ENCODE data around the gene PKD1.
A peak's percentile ranks its signal among the peaks of the same experiment; 100 is the strongest.

Gene PKD1

DNA sequence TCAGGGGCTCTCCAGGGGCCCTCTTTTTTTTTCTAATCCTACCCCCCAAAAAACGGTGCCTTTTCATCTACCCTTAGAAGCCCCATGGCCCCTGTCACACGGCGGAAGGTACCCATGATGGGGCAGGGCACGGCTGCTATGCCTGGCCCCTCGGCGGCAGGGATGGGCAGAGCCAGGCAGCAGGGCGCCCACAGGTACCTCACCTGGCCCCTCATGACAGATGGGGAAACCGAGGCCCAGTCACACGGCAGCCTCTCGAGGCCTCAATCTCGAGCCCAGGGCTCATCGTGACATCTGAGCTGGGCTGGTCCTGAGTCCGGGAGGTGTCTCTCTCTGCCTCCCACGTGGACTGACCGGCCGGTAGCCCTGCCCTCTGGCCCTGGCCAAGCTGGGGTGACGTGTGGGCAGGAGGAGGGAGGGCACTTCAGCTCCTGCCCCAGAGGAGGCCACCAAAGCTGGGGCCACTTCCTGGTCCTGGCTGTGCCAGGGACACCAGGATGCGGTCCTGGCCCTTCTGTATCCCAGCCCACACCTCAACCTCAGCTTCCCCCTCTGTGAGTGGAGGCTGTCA lies 31.5 kb upstream of the PKD1 start:
- FAIRE-seq: no peak

DNA sequence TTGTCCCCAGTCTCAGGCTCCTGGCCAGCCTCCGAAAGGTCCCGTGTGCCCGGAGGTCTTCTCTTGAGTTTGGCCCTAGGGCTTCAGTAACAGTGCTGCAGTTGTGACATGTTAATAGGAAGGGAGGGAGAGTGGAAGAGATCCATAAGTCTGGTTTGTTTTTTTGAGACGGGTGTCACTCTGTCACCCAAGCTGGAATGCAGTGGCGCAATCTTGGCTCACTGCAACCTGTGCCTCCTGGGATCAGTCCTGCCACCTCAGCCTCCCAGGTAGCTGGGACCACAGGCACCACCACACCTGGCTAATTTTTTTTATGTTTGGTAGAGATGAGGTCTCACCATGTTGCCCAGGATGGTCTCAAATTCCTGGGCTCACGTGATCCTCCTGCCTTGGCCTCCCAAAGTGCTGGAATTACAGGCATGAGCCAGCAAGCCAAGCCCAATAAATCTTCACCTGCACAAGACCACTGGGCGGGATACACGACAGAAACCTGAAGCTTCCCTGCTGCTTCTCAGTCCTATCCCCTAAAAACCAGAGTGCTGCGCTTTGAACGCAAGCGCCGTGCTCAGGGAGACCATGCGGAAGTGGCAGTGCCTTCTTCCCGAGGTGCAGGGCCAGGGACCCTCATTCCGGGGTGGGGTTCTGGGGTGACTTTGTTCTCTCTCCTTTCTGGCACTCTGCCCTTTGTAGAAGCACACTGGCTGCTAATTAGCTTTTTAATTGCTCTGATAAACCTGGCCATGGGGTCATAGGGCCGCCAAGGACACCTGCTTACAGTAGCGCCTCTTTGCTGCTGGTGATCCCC lies 30.8 kb upstream of the PKD1 start:
- FAIRE-seq: no peak

DNA sequence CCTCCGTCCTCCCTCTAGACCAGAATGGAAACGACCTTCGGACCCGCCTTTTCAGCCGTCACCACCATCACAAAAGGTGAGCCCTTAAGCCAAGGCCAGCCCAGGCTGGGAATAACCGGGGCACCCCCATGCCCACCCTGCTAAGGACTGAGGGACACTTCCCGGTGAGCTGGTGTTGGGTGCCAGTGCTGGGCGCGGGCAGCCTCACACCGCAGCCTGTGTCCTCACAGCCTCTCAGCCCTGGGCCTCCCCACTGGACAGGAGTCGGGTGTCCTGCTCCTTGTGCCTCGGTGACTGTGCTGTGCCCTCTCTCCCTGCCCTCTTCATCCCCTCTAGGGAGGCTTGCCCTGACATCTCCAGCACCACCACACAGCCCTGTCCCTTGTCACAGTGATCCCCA lies 30.2 kb upstream of the PKD1 start:
- no peak for FAIRE-seq

DNA sequence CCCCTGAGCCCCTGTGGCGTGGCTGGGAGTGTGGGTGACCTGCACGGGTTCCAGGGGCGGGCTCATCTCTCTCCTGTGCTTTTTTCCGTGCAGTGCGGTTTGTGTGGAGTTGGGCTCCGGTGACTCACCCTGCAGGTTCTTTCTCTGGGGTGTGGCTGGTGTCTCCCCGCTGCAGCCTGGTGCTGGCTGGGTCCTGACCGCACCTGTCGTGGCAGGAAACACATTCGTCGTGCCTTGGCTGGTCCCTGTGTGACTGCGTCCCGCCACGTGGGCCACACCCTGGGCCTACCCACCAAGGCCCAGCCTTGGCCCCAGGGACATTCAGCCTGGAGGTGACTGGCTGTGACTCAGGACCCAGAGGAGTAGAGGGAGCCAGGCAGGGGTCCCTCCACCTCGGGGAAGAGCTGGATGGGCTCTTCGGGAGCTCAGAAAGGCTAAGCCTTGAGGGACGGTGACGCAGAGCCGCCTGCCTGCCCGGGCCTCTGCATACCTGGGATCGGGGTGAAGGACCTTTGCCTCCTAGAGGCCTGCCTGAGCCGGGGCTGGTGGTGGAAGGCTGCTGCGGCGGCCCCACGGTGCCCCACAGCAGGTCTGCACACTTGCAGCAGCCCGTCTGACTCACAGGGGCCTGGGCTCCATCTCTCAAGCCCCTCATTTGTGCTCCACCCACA lies 27.6 kb upstream of the PKD1 start:
- FAIRE-seq: no peak

DNA sequence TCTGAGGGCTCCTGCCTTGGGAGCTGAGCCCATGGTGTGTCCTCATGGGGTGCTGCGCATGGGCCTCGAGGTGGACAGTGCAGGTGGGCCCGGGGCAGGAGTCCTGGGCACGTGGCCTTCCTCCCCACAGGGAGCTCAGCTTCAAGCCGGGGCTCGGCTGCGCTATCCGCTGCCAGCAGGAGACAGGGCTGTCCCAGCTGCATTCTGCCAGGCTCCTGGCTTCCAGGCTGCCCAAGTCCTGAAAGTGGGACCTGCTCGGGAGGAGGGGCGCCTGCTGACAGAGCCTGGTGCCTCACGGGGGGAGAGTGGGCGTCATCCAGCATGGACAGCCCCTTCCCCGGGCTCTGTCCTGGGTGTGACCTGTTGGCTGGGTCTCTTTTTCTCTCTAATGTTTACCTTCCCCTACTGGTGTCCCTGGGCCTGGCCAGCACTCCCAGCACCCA lies 27.0 kb upstream of the PKD1 start:
- no peak for FAIRE-seq

DNA sequence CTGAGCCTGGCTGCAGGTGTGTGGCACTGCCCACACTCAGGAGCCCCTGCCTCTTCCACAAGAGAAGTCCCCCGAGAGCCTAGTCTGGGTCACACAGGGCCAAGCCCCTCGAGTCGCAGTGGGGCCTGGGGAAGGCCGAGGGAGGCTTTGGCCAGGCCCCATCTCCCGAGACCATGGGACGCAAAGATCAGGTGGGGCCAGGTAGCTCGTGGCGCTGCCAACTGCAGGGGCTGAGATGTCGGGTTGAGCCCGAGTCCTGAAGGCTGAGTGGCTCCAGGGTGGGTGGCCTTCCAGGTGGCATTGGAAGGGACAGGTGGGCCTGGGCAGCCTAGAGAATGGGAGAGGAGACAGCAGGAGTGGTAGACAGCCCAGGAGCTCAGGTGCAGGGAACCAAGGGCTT lies 26.2 kb upstream of the PKD1 start:
- no peak for FAIRE-seq

DNA sequence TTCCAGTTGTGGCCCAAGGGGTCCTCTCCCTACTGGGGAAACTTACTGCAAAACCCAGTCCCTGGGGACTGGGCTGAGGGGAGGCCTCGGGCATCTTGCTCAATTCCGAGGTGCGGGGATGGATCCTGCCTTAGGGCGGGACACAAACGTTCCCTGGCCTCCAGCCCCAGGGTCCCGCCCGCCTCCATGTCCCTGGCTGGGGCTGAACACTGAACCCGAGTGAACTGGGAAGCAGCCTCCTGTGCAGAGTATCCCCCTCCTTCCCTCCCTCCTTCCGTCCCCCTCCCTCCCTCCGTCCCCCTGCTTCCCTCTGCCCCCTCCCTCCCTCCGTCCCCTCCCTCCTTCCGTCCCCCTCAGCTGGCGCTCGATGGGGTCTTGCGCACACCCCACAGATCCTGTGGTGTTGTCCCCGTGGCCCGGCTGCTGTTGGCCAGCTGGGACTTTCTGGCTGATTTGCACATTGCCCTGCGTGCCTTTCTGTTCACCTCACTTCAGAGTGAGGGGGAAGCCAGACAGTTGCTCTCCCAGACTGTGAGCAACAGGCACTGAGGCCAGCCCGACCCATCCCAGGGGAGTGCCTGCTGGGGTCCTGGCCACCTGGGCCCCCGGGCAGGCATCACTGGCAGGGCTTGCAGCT lies 25.3 kb upstream of the PKD1 start:
- FAIRE-seq: no peak

DNA sequence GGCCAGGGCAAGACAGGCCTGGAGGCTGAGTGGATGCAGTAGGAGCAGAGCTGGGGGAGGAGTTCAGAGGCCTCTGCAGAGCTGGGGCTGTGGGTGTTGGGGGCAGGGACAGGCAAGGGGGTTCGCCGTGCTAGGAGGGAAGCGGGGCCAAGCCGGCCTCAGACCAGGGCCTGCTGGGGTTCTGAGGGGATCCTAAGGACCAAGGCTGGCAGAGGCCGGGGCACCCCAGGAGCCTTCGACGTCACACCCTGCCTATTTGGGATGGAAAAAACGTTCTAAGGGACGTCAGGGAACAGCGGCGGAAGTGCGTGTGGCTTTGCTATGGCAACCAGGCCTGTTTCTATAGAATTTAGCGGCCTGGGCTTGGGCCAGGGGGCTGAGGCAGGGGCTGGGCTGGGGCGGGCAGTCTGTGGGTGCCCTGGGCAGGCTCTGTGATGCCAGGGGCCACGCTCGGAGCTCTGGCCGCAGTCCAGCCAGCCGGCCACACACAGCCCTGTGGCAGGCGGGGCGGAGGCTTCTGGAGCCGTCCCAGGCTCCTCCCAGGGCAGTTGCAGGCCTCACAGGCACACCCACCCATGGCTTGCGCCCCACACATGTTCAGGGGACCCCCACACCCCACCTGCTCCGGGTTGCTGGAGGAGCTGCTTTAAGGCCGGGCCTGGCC lies 23.6 kb upstream of the PKD1 start:
- no peak for FAIRE-seq

DNA sequence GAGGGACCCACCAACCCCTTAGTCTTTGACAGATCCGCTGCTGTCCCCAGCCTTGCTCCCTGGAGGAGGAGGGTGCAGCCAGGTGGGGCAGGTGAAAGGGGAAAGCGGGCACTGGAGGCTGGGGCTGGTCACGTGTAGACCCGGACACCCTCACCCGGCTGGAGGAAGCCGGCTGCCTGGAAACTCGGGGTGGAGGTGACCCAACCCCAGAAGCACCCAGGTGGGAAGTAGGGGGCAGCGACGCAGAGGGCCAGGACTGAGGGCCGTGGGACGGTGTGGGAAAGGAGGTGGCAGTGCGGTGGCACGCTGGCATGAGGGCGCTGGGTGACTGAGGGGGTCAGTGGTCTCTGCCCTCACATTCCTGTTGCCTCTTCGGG lies 22.6 kb upstream of the PKD1 start:
- no peak for FAIRE-seq

DNA sequence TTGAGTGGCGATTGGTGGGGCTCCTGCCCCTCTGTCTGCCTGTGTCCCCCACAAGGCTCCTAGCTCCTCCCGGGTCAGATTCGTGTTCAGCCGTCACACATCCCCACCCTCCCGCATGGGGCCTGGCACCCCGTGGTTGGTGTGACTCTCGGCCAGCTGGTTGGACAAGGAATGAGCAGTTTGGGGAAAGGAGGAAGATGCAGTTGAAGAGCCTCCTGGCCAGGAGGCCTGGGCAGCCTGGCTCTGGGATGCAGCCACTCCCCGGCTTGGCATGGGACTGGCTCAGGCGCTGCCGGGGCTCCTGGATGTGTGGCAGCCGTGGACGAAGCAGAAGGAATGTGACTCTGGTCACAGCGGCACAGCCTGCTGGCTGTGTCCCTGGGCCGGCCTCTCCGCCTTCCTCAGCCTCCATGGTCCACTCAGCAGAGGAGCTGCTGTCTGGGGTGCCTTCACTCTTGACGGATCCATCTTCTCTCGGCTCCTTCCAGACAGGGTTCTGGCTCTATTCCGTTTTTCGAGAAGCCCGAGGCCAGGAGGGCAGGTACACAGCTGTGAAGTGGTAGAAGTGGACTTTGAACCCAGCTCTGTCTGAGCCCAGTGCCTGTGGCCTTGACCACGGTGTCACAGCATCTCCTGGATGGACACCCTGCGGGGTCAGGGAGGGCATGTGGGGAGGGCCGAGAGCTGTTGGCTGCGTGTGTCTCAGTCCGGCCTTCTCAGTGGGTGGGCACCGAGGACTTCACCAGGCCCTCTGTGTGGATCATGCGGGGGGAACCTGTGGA lies 22.0 kb upstream of the PKD1 start:
- FAIRE-seq: no peak

DNA sequence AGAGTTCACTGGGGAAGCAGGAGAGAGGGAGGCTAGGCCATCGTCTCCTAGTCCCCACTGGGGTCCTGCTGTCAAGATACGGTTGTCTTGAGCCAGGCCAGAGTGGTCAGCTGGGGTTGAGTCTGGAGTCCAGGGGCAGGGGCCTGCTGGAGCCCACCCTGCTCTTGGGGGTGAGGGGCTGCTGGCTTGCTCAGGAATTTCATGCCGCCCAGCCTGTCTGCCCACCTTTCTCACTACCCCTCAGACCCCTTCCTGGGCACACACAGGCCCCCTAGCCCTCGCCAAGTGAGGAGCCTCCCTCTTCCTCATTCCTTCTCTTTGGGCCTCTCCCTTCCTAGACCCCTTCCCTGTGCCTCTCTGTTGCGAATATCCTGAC lies 21.1 kb upstream of the PKD1 start:
- no peak for FAIRE-seq

DNA sequence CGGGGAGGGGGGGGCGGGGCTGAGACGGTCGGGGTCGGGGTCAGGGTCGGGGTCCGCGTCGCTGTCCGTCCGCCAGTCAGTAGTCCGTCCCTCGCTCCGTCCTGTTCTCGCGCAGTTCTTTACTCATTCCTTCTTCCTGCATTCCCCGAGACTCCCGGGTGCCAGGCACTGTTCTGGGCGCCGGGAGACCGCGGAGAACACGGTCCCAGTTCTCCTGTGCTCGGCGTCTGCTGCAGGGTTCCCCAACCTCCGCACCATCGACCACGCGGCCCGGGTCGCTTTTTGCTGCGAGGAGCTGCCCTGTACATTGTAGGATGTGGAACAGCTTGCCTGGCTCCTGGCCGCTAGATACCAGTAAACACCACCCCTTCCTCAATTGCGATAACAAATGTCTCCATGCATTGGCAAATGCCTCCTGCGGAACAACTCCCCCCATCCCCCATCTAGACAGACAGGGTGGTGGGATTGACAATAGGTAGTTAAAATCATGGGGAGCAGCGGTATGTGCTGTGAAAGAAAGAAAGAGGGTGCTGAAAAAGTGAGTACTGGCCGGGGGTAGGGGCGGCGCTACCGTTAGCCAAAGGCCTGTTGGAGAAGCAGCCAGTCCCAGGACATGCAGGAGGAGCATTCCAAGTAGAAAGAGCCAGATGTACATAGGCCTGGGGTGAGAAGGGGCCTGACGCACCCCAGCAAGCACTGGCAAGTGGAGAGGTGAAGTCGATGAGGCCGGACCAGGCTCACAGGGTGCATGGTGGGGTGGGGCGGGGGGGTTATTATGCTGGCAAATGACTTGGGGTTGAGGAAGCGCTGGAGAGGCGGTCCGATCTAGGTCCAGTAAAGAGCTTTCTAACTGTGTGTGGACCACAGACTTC lies 20.5 kb upstream of the PKD1 start:
- FAIRE-seq: no peak

DNA sequence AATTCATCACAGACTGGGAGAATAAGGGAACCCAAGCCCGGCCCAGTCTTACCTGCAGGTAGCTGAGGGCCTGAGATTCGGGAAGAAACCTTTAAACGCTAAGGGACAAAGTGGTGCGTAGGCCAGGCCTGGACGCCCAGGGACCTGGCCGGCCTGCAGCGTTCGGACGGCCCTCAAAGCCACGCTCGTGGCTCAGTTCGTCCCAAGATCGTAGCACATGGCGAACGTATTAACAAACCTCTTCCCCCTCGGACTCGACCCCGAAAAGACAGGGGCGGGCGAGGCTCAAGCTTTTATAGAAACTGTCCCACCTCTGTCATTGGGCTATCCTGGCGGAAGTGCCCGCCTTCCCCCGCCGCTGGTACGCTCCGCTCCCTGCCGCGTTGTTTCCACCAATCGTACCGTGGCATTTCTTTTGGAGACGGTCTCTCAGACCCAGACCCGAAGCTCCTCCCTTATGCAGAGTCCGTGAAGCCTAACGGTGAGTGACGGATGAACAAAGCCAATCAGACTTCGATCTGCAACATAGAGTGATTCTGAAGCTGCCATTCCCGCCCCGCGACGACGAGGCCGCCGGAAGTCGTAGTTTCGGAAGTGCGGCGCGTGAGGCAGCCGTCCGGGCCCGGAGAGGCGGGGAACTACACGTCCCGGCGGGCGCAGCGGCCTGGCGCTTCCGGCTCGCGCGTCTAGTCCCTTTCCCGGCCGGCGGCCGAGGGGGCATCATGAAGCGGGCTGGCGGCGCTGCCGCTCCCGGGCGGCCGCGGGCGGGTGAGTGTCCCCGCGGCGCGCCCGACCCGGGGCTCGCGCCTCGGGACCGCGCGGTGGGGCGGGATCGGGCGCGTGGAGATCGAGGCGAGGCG lies 19.6 kb upstream of the PKD1 start, which contains the start of gene TRAF7:
Gene TRAF7, plus strand, starts transcription at position 692 of the 860 bp plus-strand sequence. CDS start 8,139 bp downstream, outside the sequence.
- FAIRE-seq: peak; percentile 86

DNA sequence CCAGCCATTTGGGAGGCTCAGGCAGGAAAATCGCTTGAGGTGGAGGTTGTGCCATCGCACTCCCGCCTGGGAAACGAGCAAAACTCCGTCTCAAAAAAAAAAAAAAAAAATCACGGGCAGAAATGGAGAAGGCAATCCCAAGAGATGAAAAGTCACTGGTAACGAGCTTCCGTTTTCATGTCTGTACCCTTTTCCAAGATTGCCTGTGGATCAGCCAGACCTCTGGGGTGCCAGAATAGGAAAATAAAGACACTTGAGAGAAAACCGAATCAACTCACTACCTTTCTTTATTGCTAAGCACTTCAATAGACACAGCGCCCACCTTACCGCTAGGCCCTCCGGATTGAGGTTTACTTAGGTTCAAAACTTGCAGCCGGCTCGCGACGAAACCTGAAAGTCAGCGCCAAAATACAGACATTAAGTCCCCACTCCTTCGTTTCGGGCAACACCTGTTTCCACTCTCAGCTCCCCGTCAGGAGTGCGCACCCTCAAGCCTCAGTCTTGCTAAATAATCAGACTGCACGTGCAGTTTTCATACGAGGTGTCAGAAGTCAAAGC lies 18.9 kb upstream of the PKD1 start:
- FAIRE-seq: no peak

DNA sequence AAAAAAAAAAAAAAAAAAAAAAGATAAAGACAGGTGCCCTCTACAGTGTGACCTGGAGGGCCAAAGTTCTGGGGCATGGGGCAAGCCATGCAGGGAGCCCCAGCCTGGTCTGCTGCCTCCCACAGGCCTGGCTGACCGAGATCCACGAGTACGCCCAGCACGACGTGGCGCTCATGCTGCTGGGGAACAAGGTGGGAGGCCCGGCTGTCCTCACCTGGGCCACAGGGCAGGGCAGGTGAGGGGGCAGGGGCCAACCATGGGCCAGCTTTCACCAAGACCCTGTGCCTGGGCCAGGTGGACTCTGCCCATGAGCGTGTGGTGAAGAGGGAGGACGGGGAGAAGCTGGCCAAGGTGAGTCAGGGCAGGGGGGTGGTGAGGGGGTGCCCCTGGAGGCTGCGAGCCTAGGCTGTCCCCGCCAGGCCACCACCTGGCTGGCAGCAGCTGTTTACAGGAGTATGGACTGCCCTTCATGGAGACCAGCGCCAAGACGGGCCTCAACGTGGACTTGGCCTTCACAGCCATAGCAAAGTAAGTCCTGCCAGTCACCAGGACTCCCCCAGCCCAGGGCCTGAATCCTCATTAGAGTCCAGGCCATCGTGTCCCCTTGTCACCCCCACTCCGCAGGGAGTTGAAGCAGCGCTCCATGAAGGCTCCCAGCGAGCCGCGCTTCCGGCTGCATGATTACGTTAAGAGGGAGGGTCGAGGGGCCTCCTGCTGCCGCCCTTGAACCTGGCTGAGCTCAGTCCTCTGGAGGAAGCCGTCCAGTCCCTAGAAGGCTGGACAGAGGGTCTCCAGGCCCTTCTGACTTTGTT lies 17.2 kb upstream of the PKD1 start:
- no peak for FAIRE-seq

DNA sequence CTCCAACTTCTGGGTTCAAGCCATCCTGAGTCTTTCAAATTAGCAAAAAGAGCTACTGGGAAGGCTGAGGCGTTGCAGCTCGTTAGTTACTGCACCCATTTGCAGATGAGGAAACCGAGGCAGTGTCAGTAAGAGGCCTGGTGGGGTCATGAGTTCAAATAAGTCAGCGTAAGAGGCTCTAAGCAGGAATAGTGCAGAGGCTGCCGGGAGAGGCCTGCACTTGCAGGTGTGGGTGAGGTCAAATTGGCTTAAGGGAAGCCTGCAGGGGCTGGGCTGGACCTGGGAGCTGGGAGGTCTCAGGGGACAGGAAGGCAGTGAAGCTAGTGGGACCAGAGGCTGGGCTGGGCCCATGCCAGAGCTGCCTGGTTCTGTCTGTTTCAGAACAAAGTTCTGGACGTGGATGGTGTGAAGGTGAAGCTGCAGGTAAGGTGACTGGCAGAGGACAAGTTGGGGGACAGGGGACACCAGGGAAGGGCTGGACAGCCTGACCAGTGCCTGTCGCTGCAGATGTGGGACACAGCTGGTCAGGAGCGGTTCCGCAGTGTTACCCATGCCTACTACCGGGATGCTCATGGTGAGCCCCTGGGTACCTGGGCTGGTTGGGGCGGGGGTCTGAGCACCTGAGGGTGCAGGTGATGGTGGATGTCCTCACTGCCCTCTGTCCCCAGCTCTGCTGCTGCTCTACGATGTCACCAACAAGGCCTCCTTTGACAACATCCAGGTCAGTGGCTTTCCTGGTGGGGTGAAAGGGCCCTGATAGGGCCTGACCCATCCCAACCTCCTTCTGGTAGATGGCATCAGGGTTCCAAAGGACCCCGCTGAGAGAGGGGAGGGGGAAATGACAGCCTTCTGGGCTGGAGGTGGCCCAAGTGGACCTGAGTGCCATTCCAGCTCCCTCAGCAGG lies 15.7 kb upstream of the PKD1 start:
- no peak for FAIRE-seq

DNA sequence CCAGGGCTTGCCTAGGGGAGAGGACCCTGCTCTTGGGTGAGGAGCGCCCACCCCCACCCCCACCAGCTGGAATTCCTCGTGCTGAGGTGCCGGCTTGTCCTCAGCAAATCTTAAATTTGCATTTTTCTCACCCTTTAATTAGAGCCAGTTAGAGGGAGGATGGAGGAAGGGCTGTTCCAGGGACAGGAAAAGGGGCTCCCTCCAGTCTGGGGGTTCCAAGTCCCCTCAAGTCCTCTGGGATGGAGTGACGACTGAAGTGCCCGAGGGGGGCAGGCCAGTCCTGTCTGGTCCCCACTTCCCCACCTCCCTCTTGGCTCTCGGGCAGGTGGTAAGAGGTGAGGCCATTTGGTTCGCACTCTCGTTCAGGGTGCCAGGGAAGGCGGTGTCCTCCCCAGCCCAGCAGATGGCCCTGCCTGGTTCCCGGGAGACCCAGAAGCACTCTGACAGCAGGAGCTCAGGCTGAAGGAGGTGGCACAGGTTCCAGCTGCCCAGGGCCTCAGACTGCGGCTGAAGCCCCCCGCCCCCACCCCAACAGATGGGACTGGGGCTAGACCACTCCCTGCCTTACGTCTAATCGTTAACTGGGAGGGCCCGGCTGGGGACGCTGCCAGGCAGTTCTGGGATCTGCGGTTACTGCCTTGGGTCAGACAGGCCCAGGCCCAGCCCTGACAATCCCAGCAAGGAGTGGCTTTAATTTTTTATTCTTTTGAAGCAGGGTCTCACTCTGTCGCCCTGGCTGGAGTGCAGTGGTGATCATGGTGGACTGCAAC lies 14.9 kb upstream of the PKD1 start:
- FAIRE-seq: no peak
